GM12875 (cell line): ENCODE measurements around the gene FOXP1.

Experiments used
- H3K4me3 ChIP-seq: one replicate; pipeline ENCODE4 v1.5.1; 2011; ENCODE audit warnings: low read depth, low read length, control low read depth
- TF ChIP-seq, protein P1 (sequence below): IDR thresholded peaks from 2 replicates; pipeline ENCODE4 v1.5.1; 2011; ENCODE audit warnings: low read depth, mild to moderate bottlenecking, control low read depth, inconsistent platforms, low read length, moderate library complexity, borderline replicate concordance; ENCODE audit not compliant: insufficient read depth

Gene FOXP1

DNA sequence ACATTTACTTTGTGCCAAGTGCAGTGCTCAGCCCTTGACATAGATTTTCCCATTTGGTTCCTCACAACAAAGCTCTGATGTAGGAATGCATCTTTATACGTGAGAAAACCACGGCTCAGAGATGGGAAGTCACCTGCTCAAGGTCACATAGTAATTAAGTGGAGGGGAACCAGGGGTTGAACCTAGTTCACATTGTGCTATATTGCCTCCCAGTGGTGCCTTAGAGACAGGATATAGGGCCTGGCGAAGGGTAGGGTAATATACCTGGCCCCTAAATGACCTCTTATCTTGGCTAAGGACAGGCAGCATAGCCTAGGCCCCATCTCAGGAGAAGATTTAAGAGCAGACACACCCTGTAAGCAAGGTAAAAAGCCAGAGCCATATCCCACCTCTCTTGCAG lies 71.5 kb downstream of the FOXP1 start:
- H3K4me3 ChIP-seq = no peak overlapping the region

DNA sequence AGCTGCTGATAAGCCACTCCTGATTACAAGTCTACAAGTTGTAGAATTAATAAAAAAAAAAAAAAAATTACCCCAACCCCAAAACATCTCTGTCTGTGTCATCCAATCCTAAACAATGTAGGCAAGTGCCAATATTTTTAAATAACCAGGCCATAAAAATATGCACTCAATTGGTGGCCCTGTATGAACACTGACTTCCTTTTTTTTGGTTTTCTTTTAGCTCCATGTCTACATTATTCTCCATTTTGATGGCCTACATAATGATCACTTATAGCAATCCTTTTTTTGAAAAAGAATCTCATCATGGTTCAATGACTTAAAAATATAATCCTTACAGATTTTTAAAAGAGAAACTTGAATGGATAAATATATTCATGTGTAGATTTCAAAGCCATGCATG lies 72.1 kb downstream of the FOXP1 start:
- TF ChIP-seq, protein P1, sequence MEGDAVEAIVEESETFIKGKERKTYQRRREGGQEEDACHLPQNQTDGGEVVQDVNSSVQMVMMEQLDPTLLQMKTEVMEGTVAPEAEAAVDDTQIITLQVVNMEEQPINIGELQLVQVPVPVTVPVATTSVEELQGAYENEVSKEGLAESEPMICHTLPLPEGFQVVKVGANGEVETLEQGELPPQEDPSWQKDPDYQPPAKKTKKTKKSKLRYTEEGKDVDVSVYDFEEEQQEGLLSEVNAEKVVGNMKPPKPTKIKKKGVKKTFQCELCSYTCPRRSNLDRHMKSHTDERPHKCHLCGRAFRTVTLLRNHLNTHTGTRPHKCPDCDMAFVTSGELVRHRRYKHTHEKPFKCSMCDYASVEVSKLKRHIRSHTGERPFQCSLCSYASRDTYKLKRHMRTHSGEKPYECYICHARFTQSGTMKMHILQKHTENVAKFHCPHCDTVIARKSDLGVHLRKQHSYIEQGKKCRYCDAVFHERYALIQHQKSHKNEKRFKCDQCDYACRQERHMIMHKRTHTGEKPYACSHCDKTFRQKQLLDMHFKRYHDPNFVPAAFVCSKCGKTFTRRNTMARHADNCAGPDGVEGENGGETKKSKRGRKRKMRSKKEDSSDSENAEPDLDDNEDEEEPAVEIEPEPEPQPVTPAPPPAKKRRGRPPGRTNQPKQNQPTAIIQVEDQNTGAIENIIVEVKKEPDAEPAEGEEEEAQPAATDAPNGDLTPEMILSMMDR = no peak
- no peak overlapping the region for H3K4me3 ChIP-seq

More for the DNA sequence above, 71.5 kb downstream of the FOXP1 start:
- TF ChIP-seq, protein P1 = peak; percentile 30; the same call in 1 of the 2 replicates

DNA sequence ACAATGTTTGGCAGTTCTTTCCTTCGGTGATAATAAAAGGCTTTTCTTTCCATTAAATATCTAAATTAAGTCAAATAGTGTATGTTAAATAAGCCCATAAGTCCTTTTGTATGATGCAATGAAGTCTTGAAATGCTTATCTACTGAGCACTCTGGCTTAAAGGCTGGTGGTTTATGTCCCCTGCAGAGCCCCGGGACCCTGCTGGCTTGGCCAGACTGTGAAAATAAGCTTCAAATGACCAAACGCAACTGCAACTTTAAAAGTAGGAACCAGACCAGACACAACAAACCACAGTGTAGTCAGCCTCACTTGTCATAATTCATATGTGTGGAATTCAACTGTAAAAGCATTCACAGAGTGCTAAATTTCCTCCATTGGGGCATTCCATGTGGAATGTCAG lies 72.5 kb downstream of the FOXP1 start:
- TF ChIP-seq, protein P1 = no peak
- no peak overlapping the region for H3K4me3 ChIP-seq

DNA sequence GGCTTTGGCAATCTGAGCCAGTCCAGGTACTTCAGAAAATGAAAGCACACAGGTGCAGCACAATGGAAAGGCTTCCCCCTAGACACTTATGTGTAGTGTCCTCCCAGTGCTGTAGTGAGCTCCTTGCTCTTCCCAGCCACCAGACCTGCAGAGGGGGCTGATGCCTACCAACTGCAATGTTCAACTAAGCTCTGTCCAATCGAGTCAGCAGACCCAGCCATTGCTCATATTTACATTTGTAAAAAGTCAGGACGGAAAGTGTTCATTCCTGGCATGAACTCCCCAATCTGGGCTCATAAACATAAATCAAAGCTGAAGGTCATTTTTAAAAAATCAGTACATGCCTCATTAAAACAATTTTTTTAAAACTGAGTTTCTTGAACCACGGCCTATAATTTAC lies 73.0 kb downstream of the FOXP1 start:
- no peak overlapping the region for H3K4me3 ChIP-seq

DNA sequence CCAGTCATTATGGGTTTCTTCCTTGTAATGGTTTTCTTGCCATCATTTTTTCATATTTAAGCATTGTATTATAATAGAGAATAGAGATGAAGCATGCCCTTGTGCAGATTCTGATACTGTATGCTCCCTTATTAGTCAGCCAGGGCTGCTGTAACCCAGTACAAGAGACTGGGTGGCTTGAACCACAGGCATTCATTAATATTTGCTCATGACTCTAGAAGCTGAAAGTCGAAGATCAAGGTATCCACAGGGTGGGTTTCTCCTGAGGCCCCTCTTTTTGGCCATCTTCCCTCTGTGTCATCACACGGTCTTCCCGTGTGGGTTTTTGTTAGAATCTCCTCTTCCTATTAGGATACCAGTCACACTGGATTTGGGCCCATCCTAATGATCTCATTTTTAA lies 74.5 kb downstream of the FOXP1 start:
- no peak overlapping the region for H3K4me3 ChIP-seq
- TF ChIP-seq, protein P1 = no peak

More for the DNA sequence above, 73.0 kb downstream of the FOXP1 start:
- TF ChIP-seq, protein P1 = no peak

DNA sequence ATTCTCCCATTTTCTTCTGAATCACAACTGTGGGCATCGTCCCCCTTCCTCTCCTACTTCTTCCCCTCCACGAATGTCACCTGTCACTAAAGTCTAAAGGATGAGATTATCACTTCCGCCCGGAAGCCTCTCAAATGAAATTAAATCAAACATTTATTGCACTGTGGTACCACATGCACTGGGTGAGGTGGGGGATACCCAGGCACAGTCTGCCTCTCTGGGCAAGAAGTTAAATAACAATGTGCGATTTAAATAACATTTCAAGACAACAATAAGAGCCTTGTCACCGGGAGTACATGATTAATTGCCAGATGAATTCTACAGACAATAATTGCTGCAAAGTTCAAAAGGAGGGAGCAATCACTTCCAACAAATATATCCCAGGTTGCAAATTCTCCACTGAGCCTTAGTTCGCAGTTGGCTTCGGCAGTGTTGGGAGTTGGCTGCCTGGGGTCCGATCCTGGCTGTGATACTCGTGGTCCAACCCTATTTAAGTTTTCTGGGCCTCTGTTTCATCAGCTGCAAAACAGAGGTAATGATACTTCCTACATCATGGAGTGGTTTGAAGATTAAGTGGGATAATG lies 77.7 kb downstream of the FOXP1 start:
- no peak overlapping the region for H3K4me3 ChIP-seq
- TF ChIP-seq, protein P1 = no peak

DNA sequence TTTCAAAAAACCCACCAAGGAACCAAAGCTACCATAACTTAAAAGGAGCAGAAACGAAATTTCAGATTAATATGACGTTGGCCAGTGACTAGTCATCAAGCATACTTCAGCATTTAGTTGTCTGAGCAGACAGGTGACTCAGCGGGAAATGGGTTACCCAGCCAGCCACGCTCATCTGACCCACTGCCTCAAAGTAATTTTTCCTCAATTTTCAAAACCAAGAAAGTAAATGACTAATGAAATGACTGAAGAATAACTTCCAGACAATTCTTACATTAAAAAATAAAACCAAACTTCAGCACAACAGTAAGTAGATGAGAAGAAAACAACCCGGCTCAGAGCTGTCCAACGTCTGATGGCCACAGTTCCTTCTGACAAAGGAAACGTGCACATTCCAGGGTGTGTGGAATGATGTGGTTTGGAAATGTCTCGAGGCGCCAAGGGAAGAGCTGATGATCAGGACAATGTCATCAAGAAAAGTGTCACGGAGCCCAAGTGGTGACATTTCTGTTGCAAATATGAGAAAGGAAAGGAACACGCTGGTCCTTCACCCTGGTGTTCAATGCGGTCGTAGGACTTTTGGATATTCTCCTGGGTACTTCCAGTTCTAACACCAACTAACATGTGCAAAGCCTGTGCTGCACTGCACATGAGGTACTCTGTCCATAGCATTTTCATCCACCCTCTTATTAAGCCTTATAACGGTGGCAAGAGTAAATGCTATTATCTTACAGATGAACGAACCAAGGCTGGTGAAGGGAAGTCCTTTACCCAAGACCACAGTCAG lies 79.1 kb downstream of the FOXP1 start:
- TF ChIP-seq, protein P1 = no peak
- no peak overlapping the region for H3K4me3 ChIP-seq
